Thymus (tissue), 11 donors: ENCODE results near the gene MPDZ. TPM values are rescaled to one million over a fixed set of nuclear protein-coding genes. Genes with fewer than 3 reads are reported as not detected.

Experiments used
- DNase-seq, 9 donors: peaks; one replicate each; pipeline ENCODE4 v3.0.0-alpha.2; 2013; ENCODE audit warnings: low spot score in 9 of 9, low read depth in 6 of 9, missing footprints in 1 of 9
- H3K27ac ChIP-seq, 2 donors: one replicate each; pipeline ENCODE4 v1.5.1; 2013; ENCODE audit warnings: control low read depth in 1 of 2, low read depth in 1 of 2, low read length in 1 of 2, mild to moderate bottlenecking in 1 of 2, moderate library complexity in 1 of 2
- H3K27me3 ChIP-seq, 2 donors: one replicate each; pipeline ENCODE4 v1.5.1; 2013; ENCODE audit warnings: low read length in 1 of 2; ENCODE audit not compliant: control insufficient read depth in 2 of 2, insufficient read depth in 1 of 2
- H3K36me3 ChIP-seq, 2 donors: one replicate each; pipeline ENCODE4 v1.5.1; 2013; ENCODE audit warnings: low read length in 1 of 2, mild to moderate bottlenecking in 1 of 2, moderate library complexity in 1 of 2; ENCODE audit not compliant: control insufficient read depth in 2 of 2, insufficient read depth in 2 of 2
- H3K4me1 ChIP-seq, 2 donors: one replicate each; pipeline ENCODE4 v1.5.1; 2013; ENCODE audit warnings: low read length in 2 of 2; ENCODE audit not compliant: control insufficient read depth in 2 of 2, insufficient read depth in 2 of 2
- H3K4me3 ChIP-seq, 2 donors: one replicate each; pipeline ENCODE4 v1.5.1; 2013; ENCODE audit warnings: low read length in 2 of 2, control low read depth in 1 of 2, mild to moderate bottlenecking in 1 of 2
- H3K9me3 ChIP-seq, 2 donors: one replicate each; pipeline ENCODE4 v1.5.1; 2013; ENCODE audit warnings: low read length in 1 of 2, mild to moderate bottlenecking in 1 of 2; ENCODE audit not compliant: control insufficient read depth in 2 of 2, insufficient read depth in 1 of 2
- whole genome bisulfite sequencing: extraction: QIAGEN DNeasy Blood & Tissue Kit; methylation state at CpG from one replicate; pipeline ENCODE4 v1.1.7; 2013; 5-methylcytosine and 5-hydroxymethylcytosine counted together
- polyA plus RNA-seq: library from polyadenylated mRNA; stranded (reverse); fragments of 200-250 nt; gene quantifications from one replicate; pipeline ENCODE4 v1.2.3, GENCODE V29; 2013
- total RNA-seq: library from RNA; stranded (reverse); fragments of 120-200 nt; gene quantifications from one replicate; pipeline ENCODE4 v1.2.4, GENCODE V29; 2013
- donor health status: healthy.

MPDZ gene
- total and polyA plus RNA-seq, 2 donors: 5.1 to 9.9 TPM

- H3K27ac ChIP-seq: no peak overlapping the region
- no peak overlapping the region for H3K4me3 ChIP-seq
- DNase-seq: no peak
- no peaks in the 10 kb centered on the region for H3K9me3 ChIP-seq
- H3K36me3 ChIP-seq: no peaks in the 10 kb centered on the region
- no peaks in the 10 kb centered on the region for H3K27me3 ChIP-seq
- 93% methylated on average over 7 of the region's 7 CpGs for WGBS
- H3K4me1 ChIP-seq: no peaks in the 10 kb centered on the region
These were observed 11.0 kb downstream of the MPDZ start for GRCh38 chr9:13268469-13268868.

- no peak overlapping the region for H3K4me3 ChIP-seq
- no peaks in the 10 kb centered on the region for H3K9me3 ChIP-seq
- no peak for DNase-seq
- H3K4me1 ChIP-seq: no peaks in the 10 kb centered on the region
- WGBS: 80% methylated on average over 2 of the region's 2 CpGs
- no peaks in the 10 kb centered on the region for H3K27me3 ChIP-seq
- no peaks in the 10 kb centered on the region for H3K36me3 ChIP-seq
- H3K27ac ChIP-seq: no peak overlapping the region
These were observed 11.7 kb downstream of the MPDZ start for GRCh38 chr9:13267743-13268142.

GRCh38 chr9:13266167-13266566, 13.3 kb downstream of the MPDZ start:
- no peak for DNase-seq
- Histone ChIP-seq H3K9me3 (no peaks in the 10 kb centered on the region), H3K4me3 (no peak overlapping the region), H3K27ac (no peak overlapping the region), H3K36me3 (no peaks in the 10 kb centered on the region), H3K4me1 (no peaks in the 10 kb centered on the region), H3K27me3 (no peaks in the 10 kb centered on the region)
- 64% methylated on average over 2 of the region's 2 CpGs for WGBS

GRCh38 chr9:13264788-13265187, 14.7 kb downstream of the MPDZ start:
- no peak for DNase-seq
- Histone ChIP-seq H3K4me1 (no peaks in the 10 kb centered on the region), H3K27me3 (no peaks in the 10 kb centered on the region), H3K27ac (no peak overlapping the region), H3K9me3 (no peaks in the 10 kb centered on the region), H3K36me3 (no peaks in the 10 kb centered on the region), H3K4me3 (no peak overlapping the region)

- H3K9me3 ChIP-seq: no peaks in the 10 kb centered on the region
- WGBS: 72% methylated on average over 2 of the region's 2 CpGs
- H3K36me3 ChIP-seq: no peaks in the 10 kb centered on the region
These were observed 16.0 kb downstream of the MPDZ start for GRCh38 chr9:13263511-13263910.

GRCh38 chr9:13252852-13253251, 26.6 kb downstream of the MPDZ start:
- Histone ChIP-seq H3K4me3 (no peak overlapping the region), H3K9me3 (no peaks in the 10 kb centered on the region), H3K27me3 (no peaks in the 10 kb centered on the region), H3K27ac (no peak overlapping the region), H3K4me1 (no peaks in the 10 kb centered on the region), H3K36me3 (no peaks in the 10 kb centered on the region)
- no peak for DNase-seq
- 84% methylated on average over 4 of the region's 4 CpGs for WGBS

More at GRCh38 chr9:13263511-13263910, 16.0 kb downstream of the MPDZ start:
- H3K4me3 ChIP-seq: no peak overlapping the region
- H3K27me3 ChIP-seq: no peaks in the 10 kb centered on the region
- no peaks in the 10 kb centered on the region for H3K4me1 ChIP-seq
- H3K27ac ChIP-seq: no peak overlapping the region
- DNase-seq: no peak

- no peaks in the 10 kb centered on the region for H3K36me3 ChIP-seq
- no peaks in the 10 kb centered on the region for H3K4me1 ChIP-seq
- no peak for DNase-seq
- no peaks in the 10 kb centered on the region for H3K9me3 ChIP-seq
- H3K27ac ChIP-seq: no peak overlapping the region
- H3K27me3 ChIP-seq: no peaks in the 10 kb centered on the region
- H3K4me3 ChIP-seq: no peak overlapping the region
- WGBS: 94% methylated on average over 3 of the region's 3 CpGs
These were observed 35.3 kb downstream of the MPDZ start for GRCh38 chr9:13244181-13244580.

GRCh38 chr9:13241283-13241682, 38.2 kb downstream of the MPDZ start:
- H3K27me3 ChIP-seq: no peaks in the 10 kb centered on the region
- H3K36me3 ChIP-seq: no peaks in the 10 kb centered on the region
- H3K4me1 ChIP-seq: no peaks in the 10 kb centered on the region
- 93% methylated on average over 2 of the region's 2 CpGs for WGBS
- DNase-seq: no peak
- H3K9me3 ChIP-seq: no peaks in the 10 kb centered on the region
- H3K4me3 ChIP-seq: no peak overlapping the region
- no peak overlapping the region for H3K27ac ChIP-seq

- H3K4me3 ChIP-seq: no peak overlapping the region
- H3K4me1 ChIP-seq: no peaks in the 10 kb centered on the region
- no peak overlapping the region for H3K27ac ChIP-seq
- H3K9me3 ChIP-seq: no peaks in the 10 kb centered on the region
- no peaks in the 10 kb centered on the region for H3K27me3 ChIP-seq
- no peak for DNase-seq
- H3K36me3 ChIP-seq: no peaks in the 10 kb centered on the region
These were observed 39.8 kb downstream of the MPDZ start for GRCh38 chr9:13239660-13240059.

GRCh38 chr9:13239208-13239607, 40.3 kb downstream of the MPDZ start:
- Histone ChIP-seq H3K9me3 (no peaks in the 10 kb centered on the region), H3K36me3 (no peaks in the 10 kb centered on the region), H3K4me1 (no peaks in the 10 kb centered on the region), H3K27ac (no peak overlapping the region), H3K4me3 (no peak overlapping the region), H3K27me3 (no peaks in the 10 kb centered on the region)
- 75% methylated on average over 1 of the region's 1 CpG for WGBS
- no peak for DNase-seq
